GM13977 (cell line): Measurements from ENCODE around the gene ALPG.
"Not testable (repeated sequence)": the region's sequence is repeated elsewhere in the genome, so short reads cannot be mapped to it uniquely, and the experiment has no call there.

ENCODE experiments used
- DNase-seq: peaks from one replicate; pipeline ENCODE4 v3.0.0; 2012; ENCODE audit warnings: low spot score
- CTCF ChIP-seq: IDR thresholded peaks from 2 replicates; pipeline ENCODE4 v1.5.1; 2012; ENCODE audit warnings: mild to moderate bottlenecking, control low read depth; ENCODE audit not compliant: insufficient read depth; ENCODE audit errors: extremely low read depth, missing control alignments
- in situ Hi-C: fragments of 300-500 bp; cut with MboI; formaldehyde crosslinking; loops from one replicate; pipeline ENCODE4 v1.12.0; 2022; ENCODE audit warnings: low sequenced_read_pairs, low pct_unique_long_range_greater_than_20kb, mixed read lengths, inconsistent platforms; ENCODE audit not compliant: unreplicated experiment

ALPG gene

GRCh38 chr2:232390661-232391060 is 16.0 kb upstream of the ALPG start:
- DNase-seq, result no peak
- no peak for TF ChIP-seq CTCF
- in situ Hi-C loops, result no loop called here

GRCh38 chr2:232393556-232393955 is 13.1 kb upstream of the ALPG start:
- TF ChIP-seq CTCF, result no peak
- DNase-seq, result no peak
- in situ Hi-C loops, result no loop called here

GRCh38 chr2:232394431-232394830 is 12.2 kb upstream of the ALPG start:
- in situ Hi-C loops, DNase-seq: not testable (repeated sequence)

- in situ Hi-C loops, result no loop called here
- no peak for DNase-seq
- no peak for TF ChIP-seq CTCF
Observed at GRCh38 chr2:232395586-232395985, 11.1 kb upstream of the ALPG start.

GRCh38 chr2:232396683-232397082 is 10.0 kb upstream of the ALPG start:
- TF ChIP-seq CTCF, result no peak
- in situ Hi-C loops, result no loop called here
- DNase-seq, result no peak

GRCh38 chr2:232398293-232399034 is 8.2 kb upstream of the ALPG start:
- TF ChIP-seq CTCF, result no peak
- no peak for DNase-seq
- in situ Hi-C loops, result no loop called here

GRCh38 chr2:232400256-232401015 is 6.2 kb upstream of the ALPG start:
- no peak for DNase-seq
- in situ Hi-C loops, result no loop called here
- no peak for TF ChIP-seq CTCF
